GM12878 (cell line): ENCODE results near the gene TIMD4. TPM values are rescaled to one million over a fixed set of nuclear protein-coding genes. Genes with fewer than 3 reads are reported as not detected.

Source experiments
- ATAC-seq: fragments of 200-7000 bp; cut with Tn5 transposase; 3 replicates; pipeline ENCODE4 v1.9.1; 2020; ENCODE audit warnings: mild to moderate bottlenecking, moderate library complexity
- BruUV-seq: library from RNA; stranded (reverse); fragments of 400-500 nt; replicated peaks from 2 replicates; lab custom pipeline; 2021; lab: Mats Ljungman, UMichigan
- CTCF ChIA-PET: fragments of 300-600 bp; sonication (Branson Sonifier 250); formaldehyde crosslinking; extraction: SDS; loops from one replicate; lab custom pipeline; 2021; ENCODE audit warnings: inconsistent platforms; lab: Yijun Ruan, JAX
- POLR2A ChIA-PET: fragments of 350-600 bp; formaldehyde crosslinking; extraction: SDS; loops from one replicate; lab custom pipeline; 2021; ENCODE audit warnings: inconsistent platforms; lab: Charles Lee
- RAD21 ChIA-PET: fragments of 300-600 bp; sonication (Branson Sonifier 250); formaldehyde crosslinking; loops from one replicate; lab custom pipeline; 2023; ENCODE audit warnings: antibody characterized with exemption; ENCODE audit not compliant: unreplicated experiment; lab: Charles Lee
- SMC1A ChIA-PET: fragments of 300-600 bp; sonication (Branson Sonifier 250); formaldehyde crosslinking; loops from one replicate; lab custom pipeline; 2023; ENCODE audit not compliant: unreplicated experiment, uncharacterized antibody; lab: Charles Lee
- DNase-seq: peaks from one replicate; pipeline ENCODE4 v3.0.0-alpha.2; 2011; ENCODE audit warnings: low read depth, low spot score
- FAIRE-seq: peaks from 3 replicates; lab custom pipeline; 2011; peaks lifted over from hg19 to GRCh38; lab: Jason Lieb, UNC
- H2AFZ ChIP-seq: 2 replicates; pipeline ENCODE4 v1.6.0; 2011; ENCODE audit warnings: low read depth, low read length, control low read depth; ENCODE audit not compliant: control insufficient read depth
- H3K27ac ChIP-seq: 2 replicates; pipeline ENCODE4 v1.5.1; 2011; ENCODE audit warnings: control low read depth; ENCODE audit not compliant: control insufficient read depth, insufficient read depth
- H3K27me3 ChIP-seq, 2 experiments: replicated peaks in 1 of 2; 2 replicates each; pipeline versions ENCODE4 v1.6.0 to v1.6.1; 2011; ENCODE audit warnings: low read length in 1 of 2; ENCODE audit not compliant: control insufficient read depth in 2 of 2, insufficient read depth in 2 of 2
- H3K36me3 ChIP-seq, 2 experiments: 2 replicates each; pipeline ENCODE4 v1.5.1; 2011; ENCODE audit warnings: low read length in 1 of 2; ENCODE audit not compliant: control insufficient read depth in 2 of 2, insufficient read depth in 2 of 2
- H3K4me1 ChIP-seq: 2 replicates; pipeline ENCODE4 v1.6.1; 2011; ENCODE audit warnings: mild to moderate bottlenecking, low read length, moderate library complexity, mixed read lengths; ENCODE audit not compliant: control insufficient read depth, insufficient read depth
- H3K4me2 ChIP-seq: 2 replicates; pipeline ENCODE4 v1.6.0; 2011; ENCODE audit warnings: control low read depth; ENCODE audit not compliant: control insufficient read depth, insufficient read depth
- H3K4me3 ChIP-seq: fragments of 200-600 bp; sonication (generic); 2 replicates; pipeline ENCODE4 v1.5.1; 2016
- H3K79me2 ChIP-seq: 2 replicates; pipeline ENCODE4 v1.6.0; 2011; ENCODE audit warnings: low read length; ENCODE audit not compliant: control insufficient read depth, insufficient read depth
- H3K9ac ChIP-seq: 2 replicates; pipeline ENCODE4 v1.8.0; 2011; ENCODE audit warnings: low read length, control low read depth, mixed read lengths; ENCODE audit not compliant: control insufficient read depth, insufficient read depth
- H3K9me3 ChIP-seq: replicated peaks from 3 replicates; pipeline ENCODE4 v1.5.1; 2011; ENCODE audit warnings: mild to moderate bottlenecking, low read length; ENCODE audit not compliant: control insufficient read depth, insufficient read depth
- H4K20me1 ChIP-seq: 2 replicates; pipeline ENCODE4 v1.6.0; 2011; ENCODE audit not compliant: control insufficient read depth, insufficient read depth
- ATF3 ChIP-seq: IDR thresholded peaks from 2 replicates; pipeline ENCODE4 v1.6.1; 2011; ENCODE audit warnings: low read depth, mild to moderate bottlenecking, low read length, moderate library complexity, borderline replicate concordance; ENCODE audit errors: extremely low read depth
- CTCF ChIP-seq, 3 experiments: IDR thresholded peaks in 2 of 3; conservative IDR thresholded peaks in 1 of 3; 2 replicates each; pipeline ENCODE4 v1.5.1; 2011; ENCODE audit warnings: low read depth in 3 of 3, low read length in 3 of 3, mild to moderate bottlenecking in 3 of 3, control low read depth in 2 of 3, moderate library complexity in 2 of 3, inconsistent platforms in 1 of 3, mixed read lengths in 1 of 3; ENCODE audit not compliant: control insufficient read depth in 2 of 3, insufficient read depth in 1 of 3; ENCODE audit errors: extremely low read depth in 1 of 3
- FOS ChIP-seq: IDR thresholded peaks from 3 replicates; pipeline ENCODE4 v1.6.1; 2011; ENCODE audit warnings: borderline replicate concordance; ENCODE audit not compliant: insufficient read length; ENCODE audit errors: extremely low read depth
- GATAD2B ChIP-seq: fragments of 450-650 bp; conservative IDR thresholded peaks from 2 replicates; pipeline ENCODE4 v1.6.1; 2017; ENCODE audit warnings: low read depth, mild to moderate bottlenecking, moderate library complexity
- HCFC1 ChIP-seq: fragments of 150-350 bp; IDR thresholded peaks from 2 replicates; pipeline ENCODE4 v1.6.1; 2014; ENCODE audit warnings: low read length
- HDAC2 ChIP-seq: fragments of 200-600 bp; sonication (generic); IDR thresholded peaks from 2 replicates; pipeline ENCODE4 v1.6.1; 2017
- HDAC6 ChIP-seq: fragments of 200-600 bp; sonication (generic); IDR thresholded peaks from one replicate; pipeline ENCODE4 v1.8.0; 2017; ENCODE audit warnings: antibody characterized with exemption; ENCODE audit not compliant: unreplicated experiment
- JUNB ChIP-seq: IDR thresholded peaks from 2 replicates; pipeline ENCODE4 v1.6.1; 2016; ENCODE audit warnings: antibody characterized with exemption, mild to moderate bottlenecking
- POLR2AphosphoS2 ChIP-seq: IDR thresholded peaks from 2 replicates; pipeline ENCODE4 v1.6.1; 2011; ENCODE audit warnings: low read depth, mild to moderate bottlenecking, low read length, improper control_type of control experiment, moderate library complexity
- RB1 ChIP-seq: fragments of 450-650 bp; formaldehyde crosslinking; IDR thresholded peaks from 2 replicates; pipeline ENCODE4 v1.6.1; 2017; ENCODE audit warnings: mild to moderate bottlenecking, borderline replicate concordance
- SKIL ChIP-seq: fragments of 450-650 bp; IDR thresholded peaks from 2 replicates; pipeline ENCODE4 v1.6.1; 2017; ENCODE audit warnings: mild to moderate bottlenecking, low read depth, inconsistent platforms; ENCODE audit not compliant: poor library complexity, severe bottlenecking
- STAT3 ChIP-seq: IDR thresholded peaks from 2 replicates; pipeline ENCODE4 v1.6.1; 2011; ENCODE audit warnings: low read depth, low read length, improper control_type of control experiment
- ZBTB40 ChIP-seq: fragments of 450-650 bp; IDR thresholded peaks from 2 replicates; pipeline ENCODE4 v1.6.1; 2016; ENCODE audit warnings: mild to moderate bottlenecking, moderate library complexity, borderline replicate concordance
- ZNF207 ChIP-seq: fragments of 450-650 bp; IDR thresholded peaks from 2 replicates; pipeline ENCODE4 v1.6.1; 2014; ENCODE audit warnings: antibody characterized with exemption, mild to moderate bottlenecking, borderline replicate concordance
- WGBS: methylation state at CpG from one replicate; pipeline ENCODE4 v1.1.6; 2016; ENCODE audit warnings: low lambda C conversion rate; ENCODE audit not compliant: insufficient replicate concordance, insufficient coverage; ENCODE audit errors: missing lambda C conversion rate; 5-methylcytosine and 5-hydroxymethylcytosine counted together
- in situ Hi-C: fragments of 300-500 bp; cut with MboI; formaldehyde crosslinking; loops from 9 replicates; pipeline ENCODE4 v1.14.3; 2018; ENCODE audit warnings: mixed read lengths
- intact Hi-C: fragments of 100-400 bp; cut with micrococcal nuclease; formaldehyde crosslinking; loops from one replicate; pipeline ENCODE4 v1.14.2; 2022; ENCODE audit not compliant: unreplicated experiment
- polyA plus RNA-seq, 11 experiments: library from polyadenylated mRNA; depleted of rRNA in 4 of 11; unstranded in 6 of 11; stranded (reverse) in 5 of 11; fragments of >200 nt; fragmentation: Nextera tagmentation in 4 of 11; fragmentation: Illumina TruSeq in 1 of 11; extraction: Ambion mirVana in 4 of 11; extraction: Trizol in 1 of 11; gene quantifications; 1 replicate in 1 of 11; 2 replicates in 10 of 11; pipeline versions ENCODE4 v1.2.1 to v1.2.3, GENCODE V29; 2011 to 2016; ENCODE audit warnings: inconsistent platforms in 2 of 11, missing spikeins in 2 of 11, low read depth in 1 of 11
- total RNA-seq, 4 experiments: library from RNA; depleted of rRNA in 3 of 4; stranded (reverse); fragments of >200 nt in 3 of 4; fragmentation: Illumina TruSeq in 1 of 4; extraction: Trizol in 1 of 4; gene quantifications; 2 replicates each; pipeline versions ENCODE4 v1.2.1 to v1.2.3, GENCODE V29; 2013 to 2021

TIMD4 gene
- total and polyA plus RNA-seq, 10 of the 15 experiments (the other 5 are each of a cell fraction or from before 2014, with no cell fraction given): 1.3 to 15.4 (median 5.3) TPM

GRCh38 chr5:156870498-156870839 is 92.6 kb downstream of the TIMD4 start:
- Histone ChIP-seq H4K20me1 (no peaks in the 10 kb centered on the region), H3K4me2 (no peak overlapping the region), H3K9ac (no peak overlapping the region), H3K27ac (no peak overlapping the region), H3K4me3 (no peak overlapping the region), H2AFZ (no peak overlapping the region), H3K27me3 (no peaks in the 10 kb centered on the region), H3K36me3 (no peaks in the 10 kb centered on the region), H3K4me1 (no peaks in the 10 kb centered on the region), H3K79me2 (no peaks in the 10 kb centered on the region), H3K9me3 (no peaks in the 10 kb centered on the region; the same call in 2 of the 3 replicates)
- TF ChIP-seq HCFC1 (no peak), SKIL (no peak), FOS (no peak), POLR2AphosphoS2 (no peak), JUNB (no peak), ZNF207 (no peak), ATF3 (no peak), GATAD2B (no peak), HDAC6 (no peak), RB1 (no peak), HDAC2 (no peak), STAT3 (no peak), ZBTB40 (no peak), CTCF (IDR thresholded peaks at IDR 0.05 in 2 of 3, conservative IDR thresholded peaks at IDR 0.05 in 1 of 3; ENCODE audit: control insufficient read depth in 2 of 3, extremely low read depth in 1 of 3, insufficient read depth in 1 of 3, low read depth in 3 of 3, low read length in 3 of 3) (no peak)
- ATAC-seq (no peak), DNase-seq (no peak), FAIRE-seq (no peak)
- BruUV-seq: no TSS peak
- CTCF ChIA-PET: no interaction called here
- RAD21 ChIA-PET: no interaction called here
- POLR2A ChIA-PET: no interaction called here
- WGBS: 0% methylated on average over 1 of the region's 1 CpG
- SMC1A ChIA-PET: no interaction called here
- intact Hi-C loops: no loop called here
- in situ Hi-C loops: no loop called here
